Measurements from ENCODE around the gene WDR43.

WDR43 gene

DNA sequence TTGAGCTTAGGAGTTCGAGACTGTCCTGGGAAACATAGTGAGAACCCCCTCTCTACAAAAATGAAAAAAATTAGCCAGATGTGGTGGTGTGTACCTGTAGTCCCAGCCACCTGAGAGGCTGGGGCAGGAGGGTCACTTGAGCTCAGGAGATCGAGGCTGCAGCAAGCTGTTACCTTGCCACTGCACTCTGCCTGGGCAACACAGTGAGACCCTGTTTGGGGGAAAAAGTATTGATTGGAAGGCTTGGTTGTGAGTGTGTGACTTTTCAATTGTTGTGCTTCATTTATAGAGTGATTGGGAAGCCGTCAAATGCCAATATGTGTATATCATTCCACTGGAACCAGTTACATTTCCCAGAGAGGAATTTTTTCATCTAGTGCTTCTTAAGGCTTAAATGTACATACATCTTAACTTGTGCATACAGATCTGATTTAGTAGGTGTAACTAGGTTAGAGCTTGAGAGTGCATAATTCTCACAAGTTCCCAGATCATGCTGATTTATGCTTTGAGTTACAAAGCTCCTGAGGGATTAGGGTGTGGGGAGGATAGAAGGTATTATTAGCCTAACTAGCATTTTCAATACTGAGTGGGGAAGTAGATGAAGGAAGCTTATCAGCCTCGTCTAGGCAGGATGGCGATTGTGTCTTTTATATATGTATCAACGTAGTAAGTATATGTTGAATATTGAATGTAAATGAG is 15.3 kb downstream of the WDR43 start:
- DNase-seq, result no peak

DNA sequence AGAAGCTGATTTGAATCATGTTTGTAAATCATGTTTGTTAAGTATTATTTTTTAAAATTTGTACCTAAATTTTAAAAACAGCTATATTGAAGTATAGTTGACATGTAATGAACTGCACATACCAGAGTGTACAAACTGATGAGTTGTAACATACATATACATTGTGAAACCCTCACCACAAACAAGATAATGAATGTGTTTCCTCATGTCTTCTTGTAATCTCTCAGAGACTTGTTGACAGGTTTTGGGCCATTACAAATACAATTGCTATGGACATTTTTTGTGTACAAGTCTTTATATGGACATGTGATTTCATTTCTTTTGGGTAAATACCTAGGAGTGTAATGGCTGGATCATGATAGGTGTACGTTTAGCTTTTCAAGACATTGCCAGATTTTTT is 21.5 kb downstream of the WDR43 start:
- peak; percentile 58 for DNase-seq

DNA sequence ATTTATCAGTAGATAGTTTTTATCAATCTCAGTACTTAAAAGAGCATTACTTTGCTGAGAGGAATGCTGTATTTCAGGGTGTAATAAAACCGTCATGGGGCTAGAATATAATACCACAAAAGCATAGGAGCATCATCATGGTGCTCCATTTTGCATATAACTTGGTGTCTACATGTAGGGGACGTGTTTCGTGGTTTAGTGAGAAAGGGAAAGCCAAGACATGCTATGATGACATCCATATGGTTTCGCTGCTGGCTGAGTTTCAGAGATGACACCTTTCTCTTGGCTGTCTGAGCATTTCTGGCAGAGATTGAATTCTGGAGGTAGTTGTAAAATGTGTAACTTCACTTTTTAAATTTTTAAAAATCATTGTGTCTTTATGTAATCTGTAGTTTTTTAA is 32.4 kb downstream of the WDR43 start:
- no peak for DNase-seq

DNA sequence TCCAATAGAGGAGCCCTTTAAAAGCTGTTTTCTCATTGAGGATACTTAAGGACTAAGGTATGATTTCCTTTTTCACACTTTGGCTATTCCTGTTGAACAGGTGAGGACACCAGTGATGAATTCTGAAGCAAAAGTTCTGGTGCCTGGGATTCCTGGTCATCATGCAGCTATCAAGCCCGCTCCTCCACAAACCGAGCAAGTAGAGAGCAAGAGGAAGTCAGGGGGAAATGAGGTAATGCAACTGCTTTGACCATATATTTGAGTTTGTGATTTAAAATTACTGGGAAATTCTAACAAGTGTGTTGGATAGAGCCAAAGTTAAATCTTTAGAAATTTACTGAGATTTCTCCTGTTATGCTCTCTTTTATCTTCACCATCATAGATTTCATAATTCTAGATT is 33.0 kb downstream of the WDR43 start:
- no peak for DNase-seq

DNA sequence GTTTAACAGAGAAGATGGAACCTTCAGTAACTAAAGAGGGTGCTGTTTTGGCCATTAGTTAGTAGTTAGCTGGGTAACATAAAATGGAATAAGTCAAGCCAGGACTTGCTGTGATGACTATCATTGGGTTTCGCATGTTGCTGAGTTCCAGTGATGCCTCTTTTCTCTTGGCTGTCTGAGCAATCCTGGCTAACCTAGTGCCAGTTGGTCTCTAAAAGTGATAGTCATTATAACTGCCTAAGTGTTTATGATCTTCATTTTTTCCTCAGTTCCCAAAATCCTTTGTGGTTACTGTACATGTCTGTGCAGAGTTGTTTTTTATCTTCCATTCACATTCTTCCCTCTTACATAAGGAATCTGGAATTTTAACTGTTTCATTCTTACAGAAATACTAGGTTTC is 33.4 kb downstream of the WDR43 start:
- DNase-seq, result no peak

DNA sequence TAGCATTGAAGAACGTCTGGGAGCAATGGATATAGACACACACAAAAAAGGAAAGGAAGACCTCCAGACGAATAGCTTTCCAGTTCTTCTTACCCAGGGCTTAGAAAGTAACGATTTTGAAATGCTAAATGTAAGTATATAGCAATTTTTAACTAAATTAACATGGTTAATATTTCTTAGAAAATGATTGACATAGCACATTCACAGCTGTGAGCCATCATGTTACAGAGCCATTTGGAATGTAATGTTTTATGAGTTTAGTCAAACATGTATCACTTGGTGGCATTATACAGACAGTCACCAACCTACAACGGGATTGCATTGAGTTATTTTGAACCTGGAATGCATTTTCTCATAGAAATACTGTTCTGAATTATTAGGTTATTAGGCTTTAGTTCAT is 35.1 kb downstream of the WDR43 start:
- no peak for DNase-seq

- no peak for DNase-seq
Measured at GRCh38 chr2:28930205-28930604, 35.7 kb downstream of the WDR43 start.

DNA sequence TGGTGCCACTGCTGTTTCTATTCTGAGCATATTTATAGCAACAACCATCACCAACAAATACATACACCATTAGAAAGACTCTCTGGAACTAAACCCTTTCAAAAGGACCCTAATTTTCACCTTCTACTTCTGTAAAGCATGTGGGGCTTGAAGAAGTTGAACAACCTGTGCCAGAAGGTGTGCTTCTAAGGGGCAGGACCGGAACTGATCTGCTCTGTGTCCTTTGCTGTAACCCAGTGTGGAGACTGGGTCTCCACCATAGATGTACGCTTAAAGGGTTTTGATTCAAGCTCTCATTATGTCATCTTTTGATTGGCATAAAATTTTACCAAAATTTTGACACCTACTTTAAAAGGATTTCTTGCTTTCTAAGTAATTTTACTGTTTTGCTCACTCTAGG is 40.3 kb downstream of the WDR43 start:
- DNase-seq, result no peak

DNA sequence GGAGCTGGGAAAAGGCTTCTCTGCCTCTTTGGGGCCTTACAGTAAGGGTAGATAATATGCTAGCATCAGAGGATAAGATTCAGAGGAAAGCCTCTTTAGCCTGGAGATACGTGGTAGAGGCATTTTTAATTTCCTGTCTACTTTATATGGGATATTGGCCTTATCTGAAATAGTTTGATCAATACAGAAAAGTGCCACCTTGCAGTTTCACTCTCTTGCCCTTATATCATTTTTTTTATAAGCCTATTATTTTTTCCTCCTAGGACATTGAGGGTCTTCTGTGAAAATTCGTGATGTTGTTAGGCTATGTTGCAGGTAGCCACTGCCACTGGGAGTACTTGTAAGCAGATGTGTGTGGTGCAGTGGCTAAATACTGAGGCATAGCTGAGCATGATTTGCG is 46.5 kb downstream of the WDR43 start:
- no peak for DNase-seq

- no peak for DNase-seq
Measured at GRCh38 chr2:28944535-28945248, 50.2 kb downstream of the WDR43 start.

DNA sequence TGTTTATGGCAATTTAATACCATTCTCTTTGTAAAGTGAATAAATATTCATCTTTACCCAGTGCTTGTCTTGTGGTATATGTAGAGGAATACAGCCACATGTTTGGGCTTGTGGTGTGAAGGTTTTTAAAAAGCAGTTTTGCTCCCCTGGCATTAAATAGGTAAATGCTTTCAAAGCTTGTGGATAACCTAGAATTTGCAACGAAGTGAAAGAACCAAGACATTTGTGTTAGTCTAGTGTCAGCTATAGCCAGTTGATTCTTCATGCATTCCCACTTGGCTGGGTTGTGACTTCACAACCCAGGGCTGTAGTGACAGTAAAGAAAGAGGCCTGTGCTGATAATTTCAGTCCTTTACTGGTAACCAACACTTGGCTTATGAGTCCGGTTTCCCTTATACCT is 53.7 kb downstream of the WDR43 start:
- no peak for DNase-seq

DNA sequence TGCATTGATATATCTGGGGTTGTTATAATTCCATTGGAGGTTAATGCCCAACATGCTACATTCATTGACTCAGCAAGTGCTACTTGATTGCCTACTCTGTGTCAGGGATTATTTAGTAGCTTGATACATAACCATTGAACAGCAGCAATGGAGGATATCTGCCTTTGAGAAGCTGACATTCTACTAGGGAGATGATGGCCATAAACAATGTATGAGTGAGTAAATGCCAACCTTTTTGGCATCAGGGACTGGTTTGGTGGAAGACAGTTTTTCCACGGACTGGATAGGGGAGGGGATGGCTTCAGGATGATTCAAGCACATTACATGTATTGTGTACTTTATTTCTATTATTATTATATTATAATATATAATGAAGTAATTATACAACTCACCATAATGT is 54.7 kb downstream of the WDR43 start:
- DNase-seq, result no peak

DNA sequence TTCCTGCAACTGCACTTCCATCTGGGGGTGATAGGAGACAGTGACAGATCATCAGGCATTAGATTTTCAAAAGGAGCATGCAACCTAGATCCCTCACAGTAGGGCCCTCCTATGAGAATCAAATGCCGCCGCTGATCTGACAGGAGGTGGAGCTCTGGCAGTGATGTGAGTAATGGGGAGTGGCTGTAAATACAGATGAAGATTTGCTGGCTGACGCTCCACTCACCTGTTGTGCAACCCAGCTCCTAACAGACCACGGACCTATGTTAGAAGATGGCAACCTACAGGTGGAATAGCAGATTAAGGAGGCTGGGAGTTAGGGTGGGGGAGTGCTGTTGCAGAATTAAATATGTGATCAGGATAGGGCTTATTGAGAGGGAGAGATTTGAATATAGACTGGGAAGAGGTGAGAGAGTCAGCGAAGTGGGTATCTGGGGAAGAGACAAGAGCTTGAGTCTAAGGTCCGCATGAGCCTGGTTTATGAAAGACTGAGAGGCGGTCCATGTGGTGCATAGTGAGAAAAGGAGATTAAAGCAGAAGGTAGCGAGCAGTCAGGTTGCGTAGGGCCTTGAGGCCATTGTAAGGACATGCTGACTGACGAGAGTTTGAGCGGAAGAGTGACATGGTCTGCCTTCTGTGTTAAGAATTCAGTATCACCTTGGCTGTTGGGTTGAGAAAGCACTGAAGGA is 55.3 kb downstream of the WDR43 start:
- no peak for DNase-seq

DNA sequence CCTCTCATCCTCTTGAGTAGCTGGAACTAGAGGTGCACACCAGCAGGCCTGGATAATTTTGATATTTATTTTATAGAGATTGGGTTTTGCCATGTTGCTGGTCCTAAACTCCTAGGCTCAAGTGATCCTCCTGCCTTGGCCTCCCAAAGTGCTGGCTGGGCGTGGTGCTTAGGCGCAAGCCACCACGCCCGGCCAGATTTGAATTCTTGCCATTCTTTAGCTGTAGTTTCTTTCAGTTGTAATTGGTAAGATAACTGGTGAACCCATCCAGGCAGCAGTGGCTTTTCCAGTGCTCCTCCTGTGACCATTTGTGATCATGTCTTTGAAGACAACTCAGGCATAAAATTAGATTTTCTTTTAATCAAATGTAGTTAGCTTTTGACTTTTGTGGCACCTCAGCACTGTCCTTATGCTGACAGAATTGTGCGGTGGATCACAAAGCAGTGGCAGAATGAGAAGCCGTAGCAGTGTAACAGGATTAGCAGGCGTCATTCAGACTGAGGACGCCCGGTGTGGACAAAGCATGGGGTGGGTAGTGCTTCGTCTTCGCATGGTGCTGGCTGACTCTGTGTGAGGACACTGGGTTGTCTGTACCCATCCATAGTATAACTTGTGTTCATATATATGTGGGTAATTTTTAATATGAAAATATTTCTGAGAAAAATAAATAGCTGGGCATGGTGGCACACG is 56.6 kb downstream of the WDR43 start:
- DNase-seq, result no peak

GRCh38 chr2:28951910-28952835 is 57.7 kb downstream of the WDR43 start:
- peak; percentile 81 for DNase-seq

- peak; percentile 83 for DNase-seq
Measured at GRCh38 chr2:28952836-28953211, 58.4 kb downstream of the WDR43 start.

DNA sequence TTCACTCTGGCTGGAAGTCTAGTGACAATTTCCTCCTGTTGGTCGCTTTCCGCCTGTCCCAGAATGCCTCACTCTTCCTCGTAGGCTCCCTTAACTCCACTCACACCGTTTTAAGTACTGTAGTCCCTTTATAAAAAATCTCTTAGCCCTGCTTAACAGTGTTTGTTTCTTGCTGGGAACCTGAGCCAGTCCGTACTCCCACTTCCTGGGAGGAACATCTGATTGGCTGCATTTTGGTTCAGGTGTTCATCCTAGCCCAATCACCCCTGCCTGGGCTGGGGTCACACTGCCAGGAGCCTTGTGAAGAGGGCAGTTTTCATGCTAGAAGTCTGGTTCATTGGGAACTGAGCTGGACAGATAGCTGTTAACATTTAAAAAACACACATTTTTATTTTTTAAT is 61.0 kb downstream of the WDR43 start:
- DNase-seq, result no peak

DNA sequence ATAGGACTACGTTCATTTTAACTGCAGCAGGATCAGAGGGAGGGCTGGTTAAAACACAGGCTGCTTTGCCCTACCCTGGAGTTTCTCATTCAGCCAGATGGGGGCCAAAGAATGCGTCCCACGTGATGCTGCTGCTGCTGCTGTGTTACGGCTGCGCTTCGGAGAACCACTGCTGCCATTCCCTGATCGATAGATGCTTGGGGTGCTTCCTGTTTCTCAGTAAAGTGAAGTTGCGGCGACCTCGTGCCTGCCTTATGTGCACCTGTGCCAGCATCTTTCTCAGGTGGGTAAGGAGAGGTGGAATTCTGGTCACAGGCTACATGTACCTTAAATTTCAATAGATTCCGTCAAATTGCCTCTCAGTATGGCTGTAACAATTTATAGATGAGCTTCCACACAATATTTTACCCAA is 62.0 kb downstream of the WDR43 start:
- DNase-seq, result peak; percentile 50

DNA sequence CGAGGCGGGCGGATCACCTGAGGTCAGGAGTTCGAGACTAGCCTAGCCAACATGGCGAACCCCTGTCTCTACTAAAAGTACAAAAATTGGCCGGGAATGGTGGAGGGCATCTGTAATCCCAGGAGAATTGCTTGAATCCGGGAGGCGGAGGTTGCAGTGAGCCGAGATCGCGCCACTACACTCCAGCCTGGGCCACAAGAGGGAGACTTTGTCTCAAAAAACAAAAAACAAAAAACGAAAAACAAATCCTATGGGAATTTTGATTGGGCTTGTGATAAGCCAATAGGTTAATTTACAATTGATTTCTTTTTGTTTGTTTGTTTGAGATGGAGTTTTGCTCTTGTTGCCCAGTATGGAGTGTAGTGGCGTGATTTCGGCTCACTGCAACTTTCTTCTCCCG is 62.4 kb downstream of the WDR43 start:
- DNase-seq, result no peak

DNA sequence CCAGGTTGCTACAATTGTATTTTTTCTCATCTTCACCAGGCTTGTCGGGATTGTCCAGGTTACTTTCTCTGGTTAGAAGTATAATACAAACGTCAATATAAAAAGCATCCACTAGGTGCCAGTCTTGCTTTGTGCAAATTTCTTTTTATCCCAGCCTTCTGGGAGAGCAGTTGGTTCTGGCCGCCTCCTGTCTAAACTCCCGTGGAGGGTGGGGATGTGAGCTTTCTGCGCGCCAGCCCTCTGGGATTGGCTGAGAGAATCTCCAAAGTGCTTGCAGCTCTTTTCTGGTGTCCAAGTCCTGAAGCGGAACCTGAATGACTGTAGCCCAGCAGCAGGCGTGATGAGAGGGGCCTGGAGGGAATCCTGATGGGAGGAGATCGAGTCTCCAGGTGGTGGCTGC is 64.2 kb downstream of the WDR43 start:
- DNase-seq, result peak; percentile 51

DNA sequence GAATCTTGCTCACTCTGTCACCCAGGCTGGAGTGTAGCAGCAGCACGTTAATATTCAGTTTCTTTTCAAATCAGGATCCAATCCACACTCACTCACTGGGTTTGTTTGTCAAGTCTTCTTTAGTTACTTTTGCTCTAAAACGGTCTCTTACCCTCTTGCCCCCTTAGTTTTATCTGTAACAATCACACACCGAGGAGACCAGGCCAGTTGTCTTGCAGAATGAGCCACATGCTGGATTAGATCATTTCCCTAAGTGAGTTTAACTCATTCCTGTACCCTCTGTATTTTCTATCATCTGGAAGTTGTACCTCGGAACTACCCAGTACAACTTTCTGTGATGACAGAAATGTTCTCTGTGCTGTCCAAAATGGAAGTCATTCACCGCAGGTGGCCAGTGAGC is 65.9 kb downstream of the WDR43 start:
- DNase-seq, result no peak

- no peak for DNase-seq
Measured at GRCh38 chr2:28962505-28962904, 68.0 kb downstream of the WDR43 start.

Measured in MV-4-11 (cell line).